ENCODE results near the gene ALS2CL. TPM values are rescaled to one million over a fixed set of nuclear protein-coding genes. Genes with fewer than 3 reads are reported as not detected.

The ALS2CL gene
- total RNA-seq, 1 donor from 2014 or later, result 0.51 TPM

DNA sequence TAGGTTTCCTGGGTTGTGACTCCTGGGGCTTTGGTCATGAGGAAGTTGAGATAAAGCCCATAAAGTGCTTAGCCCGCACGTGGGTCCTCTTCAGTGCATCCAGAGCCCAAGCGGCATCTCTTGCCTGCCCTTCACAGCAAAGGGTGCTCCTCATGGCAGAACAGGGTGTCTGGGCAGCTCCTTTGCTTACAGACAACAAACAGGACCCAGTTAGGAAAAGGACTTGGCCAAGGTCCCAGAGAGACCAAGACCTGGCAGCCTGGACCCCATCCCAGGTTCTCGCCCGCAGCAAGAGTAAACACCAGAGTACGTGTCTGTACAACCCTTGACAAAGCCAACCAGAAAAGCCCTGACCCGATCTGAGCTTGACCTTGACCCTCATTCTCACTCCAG is 27.0 kb downstream of the ALS2CL start:
- Mint-ChIP-seq H3K4me1 (ENCODE audit: low read depth, unreplicated experiment) (peaks cover 25% of the 10 kb centered on the region), H3K9me3 (ENCODE audit: unreplicated experiment) (peaks cover 5% of the 10 kb centered on the region), H3K4me3 (ENCODE audit: unreplicated experiment) (no peak overlapping the region), H3K36me3 (ENCODE audit: unreplicated experiment) (no peaks in the 10 kb centered on the region), H3K27ac (ENCODE audit: unreplicated experiment) (no peak overlapping the region), H3K27me3 (ENCODE audit: unreplicated experiment) (peaks cover 4% of the 10 kb centered on the region)
- no peak for DNase-seq
- TF ChIP-seq, protein P1, sequence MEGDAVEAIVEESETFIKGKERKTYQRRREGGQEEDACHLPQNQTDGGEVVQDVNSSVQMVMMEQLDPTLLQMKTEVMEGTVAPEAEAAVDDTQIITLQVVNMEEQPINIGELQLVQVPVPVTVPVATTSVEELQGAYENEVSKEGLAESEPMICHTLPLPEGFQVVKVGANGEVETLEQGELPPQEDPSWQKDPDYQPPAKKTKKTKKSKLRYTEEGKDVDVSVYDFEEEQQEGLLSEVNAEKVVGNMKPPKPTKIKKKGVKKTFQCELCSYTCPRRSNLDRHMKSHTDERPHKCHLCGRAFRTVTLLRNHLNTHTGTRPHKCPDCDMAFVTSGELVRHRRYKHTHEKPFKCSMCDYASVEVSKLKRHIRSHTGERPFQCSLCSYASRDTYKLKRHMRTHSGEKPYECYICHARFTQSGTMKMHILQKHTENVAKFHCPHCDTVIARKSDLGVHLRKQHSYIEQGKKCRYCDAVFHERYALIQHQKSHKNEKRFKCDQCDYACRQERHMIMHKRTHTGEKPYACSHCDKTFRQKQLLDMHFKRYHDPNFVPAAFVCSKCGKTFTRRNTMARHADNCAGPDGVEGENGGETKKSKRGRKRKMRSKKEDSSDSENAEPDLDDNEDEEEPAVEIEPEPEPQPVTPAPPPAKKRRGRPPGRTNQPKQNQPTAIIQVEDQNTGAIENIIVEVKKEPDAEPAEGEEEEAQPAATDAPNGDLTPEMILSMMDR (IDR thresholded peaks at IDR 0.05; ENCODE audit: partially characterized antibody, unreplicated experiment), result no peak

DNA sequence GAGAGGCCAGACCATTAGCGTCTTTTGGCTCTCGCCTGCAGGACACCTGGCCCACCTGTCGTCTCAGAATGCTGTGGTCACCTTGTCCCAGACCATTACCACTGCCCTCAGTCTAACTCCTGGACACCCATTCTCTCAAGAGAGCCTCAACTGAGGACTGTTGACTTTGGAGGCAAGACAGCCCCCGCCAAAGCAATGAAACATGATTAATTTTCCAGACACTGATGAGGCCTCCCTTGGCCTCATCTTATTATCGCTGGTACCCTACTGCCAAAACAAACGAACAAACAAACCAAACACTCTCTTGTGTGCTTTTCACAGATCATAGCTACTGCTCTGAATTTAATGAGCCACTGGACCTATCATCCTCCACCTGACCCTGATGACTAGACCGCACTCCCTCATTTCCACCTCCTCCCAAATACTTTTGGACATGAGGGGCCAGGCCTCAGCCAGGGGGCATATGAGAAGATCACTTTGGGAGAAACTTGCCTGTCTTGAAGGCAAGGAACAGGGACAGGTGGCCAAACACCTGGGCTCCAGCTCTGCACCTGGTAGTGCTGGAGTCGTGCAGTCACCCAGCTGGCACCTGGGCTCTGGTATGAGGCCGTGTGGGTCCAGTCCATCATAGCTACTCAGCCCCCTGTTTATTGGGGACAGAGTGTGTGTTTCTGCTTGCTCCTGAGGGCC is 27.6 kb downstream of the ALS2CL start:
- no peak for DNase-seq
- peak overlapping the region; percentile 25 for H3K4me3 Mint-ChIP-seq (ENCODE audit: unreplicated experiment)
- H3K27ac Mint-ChIP-seq (ENCODE audit: unreplicated experiment), result no peak overlapping the region
- no peaks in the 10 kb centered on the region for H3K36me3 Mint-ChIP-seq (ENCODE audit: unreplicated experiment)
- H3K9me3 Mint-ChIP-seq (ENCODE audit: unreplicated experiment), result peaks cover 5% of the 10 kb centered on the region
- H3K27me3 Mint-ChIP-seq (ENCODE audit: unreplicated experiment), result peaks cover 7% of the 10 kb centered on the region
- peaks cover 25% of the 10 kb centered on the region for H3K4me1 Mint-ChIP-seq (ENCODE audit: low read depth, unreplicated experiment)
- TF ChIP-seq, protein P1 (IDR thresholded peaks at IDR 0.05; ENCODE audit: partially characterized antibody, unreplicated experiment), result no peak

DNA sequence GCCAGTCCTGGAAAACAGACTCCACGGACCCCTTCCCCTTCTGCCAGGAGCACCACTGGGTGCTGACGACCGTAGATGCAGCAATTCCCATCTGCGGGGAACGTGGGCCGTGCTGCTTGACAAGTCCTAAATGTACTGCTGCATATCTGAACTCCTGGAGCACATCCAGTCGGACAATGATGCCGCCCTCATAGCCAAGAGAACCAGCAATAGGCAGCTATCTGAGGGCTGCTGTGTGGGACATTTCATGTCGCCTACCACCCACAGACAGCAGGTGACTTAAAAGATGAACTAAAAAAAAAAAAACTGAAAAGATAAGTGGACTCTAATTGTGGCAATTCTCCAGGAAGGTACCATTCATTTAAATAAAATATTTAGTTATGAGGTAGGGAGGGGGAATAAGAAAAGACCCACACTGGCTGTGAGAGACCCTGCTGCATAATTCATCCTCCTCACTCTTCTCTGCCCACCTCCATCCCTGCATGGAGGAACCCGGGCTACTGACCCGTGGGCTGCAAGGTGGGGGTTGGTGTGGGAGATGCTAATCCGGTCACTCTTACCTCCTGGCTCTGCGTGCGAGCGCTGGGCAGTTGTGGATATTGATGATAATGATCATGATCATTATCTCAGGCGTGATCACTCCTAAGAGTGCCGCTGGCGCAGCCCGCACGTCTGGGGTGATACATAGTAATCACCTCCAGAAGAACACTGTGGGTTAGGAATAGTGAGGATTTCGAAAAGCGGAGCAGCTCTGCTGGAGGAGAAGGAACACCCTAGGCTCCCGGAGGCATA is 28.3 kb downstream of the ALS2CL start:
- H3K27me3 Mint-ChIP-seq (ENCODE audit: unreplicated experiment), result peaks cover 7% of the 10 kb centered on the region
- H3K4me1 Mint-ChIP-seq (ENCODE audit: low read depth, unreplicated experiment), result peaks cover 25% of the 10 kb centered on the region
- no peak overlapping the region for H3K4me3 Mint-ChIP-seq (ENCODE audit: unreplicated experiment)
- TF ChIP-seq, protein P1 (IDR thresholded peaks at IDR 0.05; ENCODE audit: partially characterized antibody, unreplicated experiment), result no peak
- no peak overlapping the region for H3K27ac Mint-ChIP-seq (ENCODE audit: unreplicated experiment)
- no peaks in the 10 kb centered on the region for H3K36me3 Mint-ChIP-seq (ENCODE audit: unreplicated experiment)
- no peak for DNase-seq
- peaks cover 5% of the 10 kb centered on the region for H3K9me3 Mint-ChIP-seq (ENCODE audit: unreplicated experiment)

DNA sequence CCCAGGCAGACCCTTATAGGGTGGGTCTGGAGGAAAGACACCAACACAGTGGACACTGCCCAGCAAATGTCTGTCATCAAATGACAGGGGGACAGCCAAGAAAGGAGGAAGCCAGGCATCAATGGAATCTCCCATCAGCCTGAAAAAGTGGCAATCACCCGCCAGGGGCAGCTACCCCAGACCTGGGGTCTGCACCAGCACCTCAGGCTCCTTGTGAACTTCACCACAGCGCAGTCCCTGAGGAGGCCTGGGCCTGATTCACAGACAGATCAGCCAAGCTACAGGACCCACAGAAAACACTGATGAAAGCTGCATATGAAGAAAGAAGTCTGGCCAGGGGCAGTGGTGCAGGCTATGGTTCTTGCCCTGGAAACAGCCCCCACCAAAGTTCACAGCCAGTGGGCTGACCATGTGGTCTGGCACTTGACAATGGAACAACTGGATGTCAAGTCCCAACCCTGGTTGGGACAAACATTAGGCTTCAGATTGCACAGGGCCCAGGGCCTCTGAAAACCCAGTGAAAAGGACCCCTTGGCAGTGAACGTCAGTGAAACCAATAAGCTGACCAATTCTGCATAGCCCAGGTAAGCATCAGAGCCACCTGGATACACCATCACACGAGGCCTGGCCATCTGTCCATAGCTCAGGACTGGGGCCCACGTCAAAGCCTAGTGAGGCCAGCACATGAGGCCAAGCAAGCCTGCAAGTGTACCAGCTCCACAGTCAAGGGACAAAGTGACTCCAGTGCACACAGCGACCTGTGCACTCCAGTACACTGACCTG is 29.1 kb downstream of the ALS2CL start:
- H3K27me3 Mint-ChIP-seq (ENCODE audit: unreplicated experiment), result peaks cover 7% of the 10 kb centered on the region
- H3K27ac Mint-ChIP-seq (ENCODE audit: unreplicated experiment), result no peak overlapping the region
- H3K4me3 Mint-ChIP-seq (ENCODE audit: unreplicated experiment), result no peak overlapping the region
- TF ChIP-seq, protein P1 (IDR thresholded peaks at IDR 0.05; ENCODE audit: partially characterized antibody, unreplicated experiment), result no peak
- H3K9me3 Mint-ChIP-seq (ENCODE audit: unreplicated experiment), result peaks cover 5% of the 10 kb centered on the region
- no peak for DNase-seq
- no peaks in the 10 kb centered on the region for H3K36me3 Mint-ChIP-seq (ENCODE audit: unreplicated experiment)
- H3K4me1 Mint-ChIP-seq (ENCODE audit: low read depth, unreplicated experiment), result peaks cover 25% of the 10 kb centered on the region

Data from glutamatergic neuron (in vitro differentiated cells).